Skeletal muscle cell (primary cell): ENCODE measurements around the gene IKBKG.
"Not testable (repeated sequence)": the region's sequence is repeated elsewhere in the genome, so short reads cannot be mapped to it uniquely, and the experiment has no call there.

ENCODE experiments used
- DNase-seq: peaks from one replicate; pipeline ENCODE4 v3.0.0-alpha.2; 2010; ENCODE audit warnings: low read depth
- H3K4me3 ChIP-seq: 2 replicates; pipeline ENCODE4 v1.5.1; 2011; ENCODE audit warnings: low read depth, mild to moderate bottlenecking, control low read depth, low read length, moderate library complexity

The IKBKG gene

GRCh38 chrX:154547245-154548027, at the start of gene IKBKG:
Gene IKBKG, plus strand, starts transcription at chrX:154547620. Its CDS starts 4,383 bp downstream, at chrX:154552003.
- peak; percentile 69 for DNase-seq
- peak within 1 kb of the TSS; percentile 72 for H3K4me3 ChIP-seq

GRCh38 chrX:154501423-154501822, 46.0 kb upstream of the IKBKG start:
- H3K4me3 ChIP-seq, DNase-seq: not testable (repeated sequence)

- no peak for DNase-seq
- no peak overlapping the region for H3K4me3 ChIP-seq
Measured at GRCh38 chrX:154502098-154502497, 45.3 kb upstream of the IKBKG start.

DNA sequence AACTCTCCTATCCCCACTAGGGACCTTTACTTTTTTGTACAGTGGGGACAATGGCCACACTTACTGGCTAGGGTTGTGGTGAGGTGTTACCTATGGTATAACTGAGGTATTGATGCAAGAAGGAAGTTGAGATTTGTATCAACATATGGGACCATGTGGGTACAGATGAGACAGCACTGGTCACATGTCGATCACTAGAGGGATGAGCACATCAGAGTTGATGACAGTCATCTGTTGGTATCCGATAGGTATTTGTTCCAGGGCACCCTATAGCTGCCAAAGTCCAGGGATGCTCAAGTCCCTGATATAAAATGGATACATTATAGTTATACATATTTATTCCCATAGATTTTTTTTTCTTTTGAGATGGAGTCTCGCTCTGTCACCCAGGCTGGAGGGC, 44.4 kb upstream of the IKBKG start:
- no peak for DNase-seq
- H3K4me3 ChIP-seq, result no peak overlapping the region

GRCh38 chrX:154505734-154506133, 41.7 kb upstream of the IKBKG start:
- no peak for DNase-seq
- no peak overlapping the region for H3K4me3 ChIP-seq

GRCh38 chrX:154506483-154507332, 40.7 kb upstream of the IKBKG start:
- H3K4me3 ChIP-seq, result no peak overlapping the region
- DNase-seq, result no peak

DNA sequence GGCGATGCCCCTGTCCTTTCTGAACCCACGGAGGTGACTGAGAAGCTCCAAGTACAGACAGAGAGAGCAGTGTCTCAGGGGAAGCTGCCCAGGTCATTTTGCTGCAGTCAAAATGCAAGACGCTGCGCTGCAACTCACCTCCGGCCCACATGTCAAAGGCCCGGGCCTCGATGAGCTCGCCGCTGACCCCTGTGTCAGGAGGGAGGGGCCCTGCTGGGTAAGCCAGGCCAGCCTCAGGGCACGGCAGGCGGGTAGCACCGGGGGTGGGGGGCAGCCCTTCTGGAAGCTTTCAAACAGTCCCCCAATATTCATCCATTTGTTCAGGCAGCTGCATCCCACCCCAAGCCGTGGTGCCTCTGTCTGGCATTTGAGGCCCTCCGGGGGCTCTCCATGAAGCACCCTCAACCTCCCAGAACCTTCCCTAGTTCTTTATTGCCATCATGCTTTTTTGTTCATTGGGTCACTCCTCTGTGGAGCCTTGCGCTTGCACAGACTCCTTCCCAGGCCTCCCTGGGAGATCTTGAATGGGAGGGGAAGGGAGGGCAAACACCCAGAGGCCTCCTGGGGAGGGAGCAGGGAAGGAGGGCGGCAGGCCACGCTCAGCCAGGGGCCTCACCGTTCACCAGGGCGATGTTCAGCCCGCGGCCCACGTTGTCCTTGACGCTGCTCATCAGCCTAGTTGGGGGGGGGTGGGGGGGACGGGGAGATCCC, 39.6 kb upstream of the IKBKG start:
- no peak for DNase-seq
- no peak overlapping the region for H3K4me3 ChIP-seq

DNA sequence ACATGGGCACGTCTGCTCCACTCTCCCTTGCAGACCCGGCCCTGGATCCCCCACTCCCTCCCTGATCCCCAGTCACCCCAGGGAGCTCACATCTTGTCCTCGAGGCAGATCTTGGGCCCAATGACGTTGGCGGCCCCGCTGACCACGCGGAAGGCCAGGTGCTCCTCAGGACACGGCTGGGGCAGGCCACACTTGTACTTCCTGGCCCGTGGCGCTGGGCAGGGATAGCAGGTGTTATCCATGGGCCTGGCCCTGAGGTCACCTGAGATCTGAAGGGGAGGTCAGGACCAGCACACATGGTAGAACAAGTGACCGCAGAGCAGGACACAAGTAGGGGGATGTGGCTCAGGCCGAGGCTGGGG, 39.1 kb upstream of the IKBKG start:
- H3K4me3 ChIP-seq, result no peak overlapping the region
- DNase-seq, result no peak

GRCh38 chrX:154509455-154509854, 38.0 kb upstream of the IKBKG start:
- no peak for DNase-seq
- no peak overlapping the region for H3K4me3 ChIP-seq

DNA sequence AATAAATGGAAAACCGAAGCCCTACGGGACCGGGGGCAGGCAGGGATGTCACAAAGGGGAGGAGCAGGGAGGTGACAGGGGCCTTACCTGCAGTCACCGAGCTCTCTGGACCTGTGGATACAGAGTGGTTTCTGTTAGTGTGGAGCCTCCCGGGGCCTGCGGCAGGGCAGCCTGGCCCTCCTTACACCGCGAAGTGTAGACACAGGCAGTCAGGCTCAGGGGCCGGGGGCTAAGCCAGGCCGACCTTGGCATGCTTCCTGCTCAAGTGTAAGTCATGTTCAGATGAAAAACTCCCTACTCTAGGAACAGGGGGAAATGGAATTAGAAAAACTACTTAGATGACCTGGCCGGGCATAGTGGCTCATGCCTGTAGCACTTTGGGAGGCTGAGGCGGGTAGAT, 35.7 kb upstream of the IKBKG start:
- no peak overlapping the region for H3K4me3 ChIP-seq
- no peak for DNase-seq

DNA sequence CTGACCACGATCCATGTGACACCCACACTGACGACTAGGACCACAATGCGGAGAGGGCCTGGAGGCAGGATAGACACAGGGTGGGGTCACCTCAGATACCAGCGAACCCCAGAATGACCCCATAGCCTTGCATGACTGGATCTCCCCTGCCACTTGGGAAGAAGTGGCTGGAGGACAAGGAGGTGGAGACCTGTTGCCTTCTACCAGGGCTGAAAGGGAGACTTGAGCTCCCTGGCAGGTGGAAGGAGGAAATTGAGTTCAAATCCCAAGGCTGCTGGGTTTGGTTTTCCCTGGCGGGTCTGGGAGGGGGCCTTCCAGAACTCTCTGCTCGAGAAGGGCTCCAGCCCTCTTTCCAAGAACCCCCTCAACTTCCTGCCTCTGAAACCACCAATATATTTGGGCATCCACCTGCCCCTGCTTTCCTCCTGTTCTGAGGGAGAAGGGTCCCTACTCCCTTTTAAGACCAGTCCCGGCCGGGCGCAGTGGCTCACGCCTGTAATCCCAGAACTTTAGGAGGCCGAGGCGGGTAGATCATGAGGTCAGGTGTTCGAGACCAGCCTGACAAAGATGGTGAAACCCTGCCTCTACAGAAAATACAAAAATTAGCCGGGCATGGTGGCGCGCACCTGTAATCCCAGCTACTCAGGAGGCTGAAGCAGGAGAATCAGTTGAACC, 34.4 kb upstream of the IKBKG start:
- H3K4me3 ChIP-seq, result no peak overlapping the region
- no peak for DNase-seq

DNA sequence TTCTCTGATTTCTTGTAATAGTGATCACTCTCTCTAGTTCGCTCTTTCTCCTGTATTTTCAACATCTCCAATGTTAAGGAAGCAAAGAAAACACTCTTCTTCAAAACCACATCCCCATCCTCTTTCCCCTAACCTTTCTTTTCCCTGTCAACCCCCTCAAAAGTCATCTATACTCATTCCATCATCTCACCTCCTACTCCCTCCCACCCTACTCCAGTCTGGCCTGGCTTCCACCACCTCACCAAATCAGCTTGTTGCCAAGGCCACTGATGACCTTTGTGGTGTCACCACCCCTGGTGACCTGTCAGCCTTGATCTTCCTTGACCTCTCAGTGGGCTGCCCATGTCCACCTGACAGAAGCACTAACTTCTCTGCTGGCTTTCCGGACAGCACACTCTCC, 33.7 kb upstream of the IKBKG start:
- no peak overlapping the region for H3K4me3 ChIP-seq
- no peak for DNase-seq

DNA sequence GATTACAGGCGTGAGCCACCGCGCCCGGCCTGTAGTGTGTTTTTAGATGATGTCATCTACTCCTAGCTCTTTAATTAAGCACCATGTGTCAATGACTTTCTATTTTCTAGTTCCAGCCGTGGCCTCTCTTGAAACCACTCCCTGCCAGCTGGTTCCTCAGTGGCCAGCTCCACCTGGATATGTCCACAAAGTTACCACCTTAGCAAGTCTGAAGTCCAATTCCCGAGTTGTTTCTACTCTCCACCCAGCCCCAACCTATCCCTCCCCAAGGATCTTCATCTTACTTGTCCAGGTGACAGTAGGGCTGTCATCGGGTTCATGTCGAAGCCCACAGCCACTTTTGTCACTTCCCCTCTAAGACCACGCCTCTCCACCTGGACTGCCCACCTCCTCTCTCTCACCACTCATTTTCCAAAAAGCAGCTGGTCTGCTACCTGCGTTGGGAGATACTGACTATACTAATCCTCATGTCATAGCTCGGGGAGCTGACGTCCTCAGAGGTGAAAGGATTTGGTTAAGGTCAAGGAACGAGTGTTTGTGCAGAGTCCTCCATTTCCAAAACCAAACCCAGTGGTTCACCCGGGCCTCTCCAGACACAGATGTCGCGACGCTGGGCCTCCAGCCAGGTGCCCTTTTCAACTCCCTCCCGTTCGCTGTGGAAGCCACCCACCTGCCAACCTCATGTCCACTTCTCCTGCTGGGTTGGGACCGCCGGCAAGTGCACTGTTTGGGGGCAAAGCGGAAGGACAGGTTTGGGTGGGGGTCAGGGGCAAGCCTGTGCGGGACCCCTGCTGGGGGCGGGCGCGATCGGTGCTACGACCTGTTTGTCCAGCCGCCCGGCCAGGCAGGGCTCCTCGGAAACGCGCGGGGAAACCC, 32.1 kb upstream of the IKBKG start:
- no peak for DNase-seq

GRCh38 chrX:154515966-154516655, 31.3 kb upstream of the IKBKG start, which contains the start of gene FAM3A:
Gene FAM3A, minus strand, starts transcription at chrX:154516232. Its CDS starts 460 bp downstream, at chrX:154515772.
- H3K4me3 ChIP-seq, result peak within 1 kb of the TSS; percentile 62
- peak; percentile 69 for DNase-seq

More for the DNA sequence above, 32.1 kb upstream of the IKBKG start:
- H3K4me3 ChIP-seq, result peak overlapping the region; percentile 62

DNA sequence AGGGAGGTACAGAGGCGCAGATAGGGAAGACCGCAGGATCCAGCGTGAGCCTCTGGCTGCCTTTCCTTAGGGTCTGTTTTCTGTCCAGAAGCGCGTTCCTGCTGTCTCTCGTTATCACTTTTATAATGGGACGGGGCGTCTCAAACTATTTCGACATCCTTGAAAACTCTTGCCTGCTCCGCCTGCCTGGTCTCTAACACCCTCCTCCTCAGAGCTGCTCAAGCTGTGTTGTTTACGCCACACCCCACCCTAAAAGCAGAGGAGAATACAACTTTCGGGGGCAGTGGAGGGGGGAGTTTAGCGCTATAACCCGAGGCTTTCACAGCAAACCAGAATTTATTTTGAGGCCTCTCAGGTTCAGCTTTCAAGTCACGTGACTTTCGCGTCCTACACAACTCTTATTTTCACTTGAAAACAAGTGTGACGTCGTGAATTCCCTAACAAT, 30.7 kb upstream of the IKBKG start:
- H3K4me3 ChIP-seq, result peak overlapping the region; percentile 48
- no peak for DNase-seq

DNA sequence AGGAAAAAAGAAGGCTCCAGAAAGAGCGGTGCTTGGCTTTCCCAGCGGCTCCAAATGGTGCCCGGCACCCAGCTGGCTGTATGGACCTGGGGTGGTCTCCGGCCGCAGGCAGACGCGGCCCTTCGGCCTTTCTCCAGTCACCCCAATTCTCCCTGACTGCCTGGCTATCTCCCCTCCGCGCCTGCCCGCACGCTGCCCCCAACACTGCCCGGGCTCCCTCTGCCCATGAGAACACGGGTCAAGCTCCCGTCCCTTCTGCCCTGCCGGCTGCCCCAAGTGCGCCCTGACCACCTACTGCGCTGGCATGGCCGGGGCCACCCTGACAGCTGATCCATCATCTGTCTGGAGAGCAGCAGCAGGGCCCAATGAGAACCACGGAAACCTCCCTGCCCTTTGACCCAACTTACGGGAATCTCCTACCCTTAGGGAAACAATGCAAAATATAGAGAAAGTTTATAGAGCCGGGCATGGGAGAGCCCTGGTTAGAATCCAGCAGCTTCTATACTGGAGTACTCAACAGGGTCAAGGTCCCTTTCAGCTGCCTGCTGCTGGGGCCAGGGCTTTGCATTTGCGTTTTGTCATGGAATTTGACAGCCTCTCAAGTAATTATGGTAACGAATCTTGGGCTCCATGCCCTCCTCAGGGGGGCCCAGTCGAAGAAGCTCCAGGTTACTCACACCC, 30.2 kb upstream of the IKBKG start:
- DNase-seq, result no peak
- H3K4me3 ChIP-seq, result peak overlapping the region; percentile 7

- no peak overlapping the region for H3K4me3 ChIP-seq
- no peak for DNase-seq
Measured at GRCh38 chrX:154519389-154519788, 28.0 kb upstream of the IKBKG start.
